Activated CD8-positive, alpha-beta memory T cell treated with anti-CD3 and anti-CD28 coated beads, Interleukin-2, amount 50 U/mL, for 24 hours (primary cell): Measurements from ENCODE around the gene DHFR.
"Not testable (repeated sequence)": the region's sequence is repeated elsewhere in the genome, so short reads cannot be mapped to it uniquely, and the experiment has no call there.

Experiments used
- DNase-seq: peaks from one replicate; pipeline ENCODE4 v3.0.0-alpha.2; 2020; ENCODE audit errors: extremely low read depth

The DHFR gene

DNA sequence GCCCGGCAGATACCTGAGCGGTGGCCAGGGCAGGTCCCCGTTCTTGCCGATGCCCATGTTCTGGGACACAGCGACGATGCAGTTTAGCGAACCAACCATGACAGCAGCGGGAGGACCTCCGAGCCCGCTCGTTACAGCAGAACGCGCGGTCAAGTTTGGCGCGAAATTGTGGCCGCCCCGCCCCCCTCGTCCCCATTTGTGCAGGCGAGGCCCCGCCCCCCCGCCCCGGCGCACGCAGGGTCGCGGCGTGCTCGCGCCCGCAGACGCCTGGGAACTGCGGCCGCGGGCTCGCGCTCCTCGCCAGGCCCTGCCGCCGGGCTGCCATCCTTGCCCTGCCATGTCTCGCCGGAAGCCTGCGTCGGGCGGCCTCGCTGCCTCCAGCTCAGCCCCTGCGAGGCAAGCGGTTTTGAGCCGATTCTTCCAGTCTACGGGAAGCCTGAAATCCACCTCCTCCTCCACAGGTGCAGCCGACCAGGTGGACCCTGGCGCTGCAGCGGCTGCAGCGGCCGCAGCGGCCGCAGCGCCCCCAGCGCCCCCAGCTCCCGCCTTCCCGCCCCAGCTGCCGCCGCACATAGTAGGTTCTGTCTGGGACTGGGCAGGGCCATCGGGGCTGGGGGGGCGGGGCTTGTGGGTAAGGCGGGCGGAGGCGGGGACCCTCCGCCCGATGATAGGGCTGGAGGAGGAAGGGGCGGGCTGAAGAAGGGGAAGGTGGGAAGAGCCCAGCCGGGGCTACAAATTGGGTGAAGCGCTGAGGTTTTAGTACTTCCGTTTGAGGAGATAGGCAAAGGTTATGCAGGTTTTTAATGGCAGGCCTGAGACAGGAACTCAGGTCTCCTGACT is at the start of gene DHFR, which contains the start of gene MSH3:
TSS of gene DHFR (minus strand) at position 593 of the 840 bp plus-strand sequence. CDS start at position 99, 494 bp downstream.
TSS of gene MSH3 (plus strand) at position 262 of the 840 bp plus-strand sequence. CDS start at position 338, 76 bp downstream.
- peak; percentile 75 for DNase-seq

DNA sequence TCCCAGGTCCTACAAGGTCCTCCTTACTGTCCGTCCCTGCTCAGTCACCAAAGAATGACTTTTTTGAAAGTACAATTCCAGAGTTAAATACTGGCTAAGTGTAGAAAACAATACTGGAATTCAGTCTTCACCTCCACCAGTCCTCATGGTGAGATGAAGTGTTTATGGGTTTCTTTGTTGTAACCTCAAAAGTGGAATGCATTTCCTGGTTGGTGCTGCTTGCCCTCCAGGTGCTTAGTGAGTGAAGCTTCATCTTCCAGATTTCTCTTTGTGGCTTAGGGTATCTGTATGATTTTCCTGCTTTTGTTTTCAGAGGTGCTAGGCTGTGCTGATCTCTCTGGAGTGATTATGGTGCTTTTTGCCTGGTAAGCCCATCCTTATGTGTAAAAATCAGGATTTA is 49.4 kb upstream of the DHFR start:
- DNase-seq: no peak

DNA sequence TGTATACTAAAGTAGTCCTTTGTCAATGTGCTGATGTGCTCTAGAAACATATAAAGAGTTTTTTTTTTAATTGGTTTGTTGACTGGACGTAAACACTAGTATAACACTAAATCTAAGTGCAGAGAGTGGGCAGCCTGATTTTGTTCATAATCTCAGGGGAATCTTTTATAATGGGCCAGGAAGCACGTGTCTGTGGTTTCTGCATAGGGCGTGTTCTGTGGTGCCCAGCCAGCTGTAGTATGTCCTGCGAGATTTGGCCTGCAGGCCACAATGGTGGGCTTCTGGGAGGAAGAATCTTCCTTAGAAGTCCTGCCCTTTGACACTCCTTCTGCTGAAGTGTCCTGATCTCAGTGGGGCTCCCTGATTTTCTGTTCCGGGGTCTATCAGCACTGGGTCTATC is 49.0 kb upstream of the DHFR start:
- no peak for DNase-seq

DNA sequence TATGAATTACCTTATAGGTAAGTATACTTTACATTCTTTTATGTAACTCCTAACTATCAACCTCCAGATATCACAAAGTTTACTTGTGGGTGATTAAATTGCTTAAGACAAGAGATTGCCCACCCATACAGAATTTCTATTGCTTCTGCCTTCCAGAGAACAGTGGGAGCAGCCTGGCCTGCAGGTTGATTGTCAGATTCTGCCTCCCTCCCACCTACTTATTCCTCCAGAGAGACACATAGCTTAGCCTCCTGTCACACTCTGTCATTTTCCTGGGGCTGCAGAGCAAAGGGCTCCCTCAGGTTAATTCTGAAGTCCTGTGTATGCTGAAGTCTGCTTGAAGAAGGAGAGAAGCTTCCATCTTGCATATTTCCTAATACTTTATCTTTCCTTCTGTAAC is 48.5 kb upstream of the DHFR start:
- no peak for DNase-seq

DNA sequence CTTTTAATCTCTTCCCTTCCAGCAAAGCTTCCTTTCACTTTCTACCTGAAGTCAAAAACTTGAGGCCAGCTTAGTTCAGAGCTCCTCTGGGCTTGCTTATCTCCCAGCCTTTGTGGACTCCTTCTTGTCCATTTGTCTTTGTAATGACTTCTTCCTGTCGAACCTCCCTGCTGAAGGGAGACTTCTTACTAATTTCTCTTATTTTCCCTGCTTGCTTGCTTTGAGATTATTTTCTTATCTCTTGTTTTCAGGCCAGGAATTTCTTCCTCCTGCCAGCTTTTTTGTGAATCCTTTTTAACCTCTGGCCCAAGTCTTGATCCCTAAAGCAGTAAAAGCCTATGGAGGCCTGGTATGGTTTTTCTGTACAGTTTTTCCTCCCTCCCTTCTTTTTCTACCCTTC is 46.8 kb upstream of the DHFR start:
- DNase-seq: no peak

DNA sequence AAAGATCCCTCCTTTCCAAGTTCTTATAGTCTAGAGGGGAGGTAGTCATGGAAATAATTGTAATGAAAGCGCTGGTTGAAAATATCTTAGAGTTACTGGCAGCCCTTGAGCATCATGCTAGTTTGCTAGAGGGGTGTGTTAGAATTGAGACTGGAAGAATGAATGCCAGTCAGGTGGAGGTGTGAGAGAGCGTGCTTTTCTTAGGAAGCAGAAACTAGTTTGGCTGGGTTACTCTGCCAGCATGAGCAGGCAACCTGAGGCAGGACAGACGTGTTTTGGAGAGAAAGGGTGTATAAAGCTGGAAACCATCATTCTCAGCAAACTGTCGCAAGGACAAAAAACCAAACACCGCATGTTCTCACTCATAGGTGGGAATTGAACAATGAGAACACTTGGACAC is 43.6 kb upstream of the DHFR start:
- no peak for DNase-seq

DNA sequence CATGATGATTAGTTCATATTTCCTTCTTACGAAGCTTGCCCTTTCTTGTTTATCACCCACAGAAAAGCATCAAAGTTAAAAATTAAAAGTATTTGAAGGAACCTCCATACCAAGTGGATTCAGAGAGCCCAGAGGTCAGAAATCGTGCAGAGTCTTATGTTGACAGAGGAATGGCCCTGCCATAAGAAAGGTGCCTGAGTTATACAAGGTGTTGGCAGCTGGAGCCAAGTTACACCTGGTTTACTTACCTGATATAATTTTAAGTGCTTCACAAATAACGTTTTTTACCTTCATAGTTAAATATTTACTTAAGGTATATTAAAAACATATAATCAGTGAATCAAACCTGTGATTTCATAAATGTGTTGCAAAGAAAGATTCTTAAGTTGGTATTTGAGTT is 42.3 kb upstream of the DHFR start:
- no peak for DNase-seq

DNA sequence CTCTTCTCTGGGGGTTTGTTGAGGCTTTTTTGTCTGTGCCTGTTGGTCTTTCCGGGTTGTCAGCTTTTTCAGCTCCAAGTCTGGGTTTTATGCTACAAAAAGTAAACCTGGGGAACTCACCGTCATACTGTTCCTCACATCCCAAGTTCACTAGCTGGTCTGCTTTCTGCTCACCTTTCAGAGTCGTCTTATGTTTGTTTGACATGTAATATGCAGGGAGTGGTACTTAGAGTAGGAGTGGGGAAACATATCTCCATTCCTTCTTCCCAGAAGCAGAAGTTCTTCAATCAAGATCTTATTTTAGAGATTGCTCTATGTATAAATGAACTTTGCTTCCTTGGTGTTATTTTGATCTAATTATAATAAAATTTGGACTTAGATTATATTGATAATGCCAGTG is 41.7 kb upstream of the DHFR start:
- no peak for DNase-seq

DNA sequence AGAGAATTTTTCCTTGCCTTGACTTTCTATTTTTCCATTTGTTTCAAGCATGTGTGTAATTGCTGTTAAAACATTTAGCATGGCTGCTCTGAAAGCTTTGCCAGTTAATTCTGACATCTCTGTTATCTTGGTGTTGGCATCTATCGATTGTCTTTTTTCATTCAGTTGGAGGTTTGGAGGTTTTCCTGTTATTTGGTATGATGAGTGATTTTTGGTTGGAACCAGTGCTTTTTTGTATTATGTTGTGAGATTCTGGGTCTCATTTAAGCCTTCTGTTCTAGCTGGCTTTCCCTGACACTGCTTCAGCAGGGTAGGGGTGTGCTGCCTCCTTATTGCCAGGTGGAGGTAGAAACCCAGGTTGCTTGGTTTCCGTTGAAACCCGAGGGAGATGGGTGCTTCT is 40.9 kb upstream of the DHFR start:
- DNase-seq: no peak

DNA sequence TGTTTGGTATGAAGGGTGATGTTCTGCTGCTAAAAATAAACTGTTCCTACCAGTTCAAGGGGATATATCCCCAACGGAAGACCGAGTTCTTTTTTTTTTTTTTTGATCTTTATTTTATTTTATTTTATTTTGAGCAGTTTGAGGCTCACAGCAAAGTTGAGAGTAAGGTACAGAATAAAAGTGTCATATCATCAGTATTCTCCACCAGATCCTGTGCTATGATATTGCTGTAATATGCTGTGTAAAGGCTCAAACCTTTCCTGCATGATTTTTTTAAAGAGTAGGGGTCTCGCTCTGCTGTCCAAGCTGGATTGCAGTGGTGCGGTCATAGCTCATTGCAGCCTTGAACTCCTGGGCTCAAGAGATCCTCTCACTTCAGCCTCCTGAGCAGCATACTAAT is 34.8 kb upstream of the DHFR start:
- no peak for DNase-seq

DNA sequence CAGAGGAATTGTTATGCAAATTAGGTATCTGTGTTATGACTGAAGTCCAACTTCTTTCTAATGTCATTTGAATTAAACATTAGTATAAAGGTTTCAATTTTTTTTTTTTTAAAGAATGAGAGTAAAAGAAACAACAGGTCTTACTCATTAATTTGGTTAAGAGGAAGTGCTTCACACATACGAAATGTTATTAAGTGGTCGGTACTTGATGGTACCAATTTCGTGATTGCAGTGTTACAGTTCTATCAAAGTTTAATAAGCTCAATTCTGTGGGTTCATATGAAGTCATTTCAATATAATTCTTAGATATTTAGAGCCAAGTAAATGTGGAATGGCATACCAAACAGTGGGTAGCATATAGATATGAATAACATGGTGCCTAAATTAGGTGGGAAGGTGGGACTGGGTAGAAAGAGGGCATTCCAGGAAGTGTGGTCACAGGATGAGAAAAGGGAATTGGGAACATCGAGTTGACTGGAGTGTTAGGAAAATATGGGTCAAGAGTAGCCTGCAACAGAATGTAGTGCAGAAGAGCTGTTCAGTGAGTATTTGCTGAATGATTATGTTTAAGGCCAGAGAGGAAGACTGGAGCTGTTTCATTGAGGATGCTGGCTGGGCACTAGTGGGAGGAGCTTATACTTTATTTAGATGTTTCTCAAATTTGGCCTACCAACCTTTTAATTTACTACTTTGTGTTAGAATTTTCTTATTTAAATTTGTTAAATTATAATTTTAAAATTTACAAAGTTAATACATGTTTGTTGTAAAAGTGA is 34.1 kb upstream of the DHFR start:
- DNase-seq: no peak

DNA sequence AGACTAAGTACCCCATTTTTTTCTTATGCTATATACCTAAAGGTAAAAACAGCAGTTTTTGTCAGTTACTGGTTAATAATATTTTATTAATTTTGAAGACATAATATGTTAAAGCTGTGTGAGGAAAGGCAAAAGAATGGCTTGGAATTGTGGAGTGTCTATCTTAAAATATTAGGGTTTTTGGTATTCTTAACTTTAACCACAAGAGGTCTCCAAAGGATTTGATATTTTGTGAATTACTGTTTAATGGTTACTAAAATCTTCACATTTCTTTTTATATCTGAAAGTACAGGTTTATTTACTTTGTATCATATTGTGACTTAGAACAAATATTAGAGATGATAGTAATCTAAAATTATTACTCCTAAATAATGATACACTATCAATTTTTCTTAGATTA is 32.0 kb upstream of the DHFR start:
- no peak for DNase-seq

DNA sequence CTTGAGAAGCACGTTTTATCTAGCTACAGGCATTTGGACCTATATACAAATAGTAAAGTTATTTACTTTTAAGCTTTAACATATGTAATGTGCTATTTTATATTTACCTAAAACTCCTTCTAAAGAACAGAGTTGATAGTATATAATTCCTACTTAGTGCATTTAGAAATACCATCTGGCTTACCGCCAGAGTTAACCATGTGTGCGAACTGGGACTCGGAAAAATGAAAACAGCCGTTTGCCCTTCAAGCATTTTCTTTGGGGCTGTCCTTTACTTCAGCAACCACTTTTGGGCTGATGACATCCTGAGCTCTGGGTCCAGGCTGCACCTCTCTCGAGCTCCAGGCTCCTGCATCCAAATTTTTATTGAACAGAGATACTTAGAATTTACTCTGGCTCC is 21.9 kb upstream of the DHFR start:
- DNase-seq: no peak

DNA sequence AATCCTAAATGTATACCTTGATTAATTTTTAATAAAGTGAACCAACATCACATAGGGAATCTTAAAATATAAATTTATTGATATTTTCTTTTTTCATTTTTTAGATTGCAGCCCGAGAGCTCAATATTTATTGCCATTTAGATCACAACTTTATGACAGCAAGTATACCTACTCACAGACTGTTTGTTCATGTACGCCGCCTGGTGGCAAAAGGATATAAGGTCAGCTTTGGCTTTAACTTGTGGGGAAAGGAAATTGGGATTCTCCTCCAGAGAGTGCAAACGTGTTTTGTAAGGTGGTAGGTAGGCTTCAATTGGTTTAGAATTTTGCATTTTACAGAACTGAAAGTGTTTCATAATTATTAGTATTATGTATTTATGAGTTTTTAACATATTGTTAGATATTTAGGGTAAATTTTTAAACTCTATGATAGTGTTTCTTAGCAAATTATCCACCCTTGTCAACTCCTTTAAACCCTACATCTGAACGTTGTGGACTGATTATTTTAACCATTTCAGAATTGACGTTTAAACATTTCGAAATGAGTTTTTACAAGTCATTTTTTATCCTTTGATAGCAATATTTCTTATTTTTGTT is 17.5 kb upstream of the DHFR start:
- peak; percentile 47 for DNase-seq

DNA sequence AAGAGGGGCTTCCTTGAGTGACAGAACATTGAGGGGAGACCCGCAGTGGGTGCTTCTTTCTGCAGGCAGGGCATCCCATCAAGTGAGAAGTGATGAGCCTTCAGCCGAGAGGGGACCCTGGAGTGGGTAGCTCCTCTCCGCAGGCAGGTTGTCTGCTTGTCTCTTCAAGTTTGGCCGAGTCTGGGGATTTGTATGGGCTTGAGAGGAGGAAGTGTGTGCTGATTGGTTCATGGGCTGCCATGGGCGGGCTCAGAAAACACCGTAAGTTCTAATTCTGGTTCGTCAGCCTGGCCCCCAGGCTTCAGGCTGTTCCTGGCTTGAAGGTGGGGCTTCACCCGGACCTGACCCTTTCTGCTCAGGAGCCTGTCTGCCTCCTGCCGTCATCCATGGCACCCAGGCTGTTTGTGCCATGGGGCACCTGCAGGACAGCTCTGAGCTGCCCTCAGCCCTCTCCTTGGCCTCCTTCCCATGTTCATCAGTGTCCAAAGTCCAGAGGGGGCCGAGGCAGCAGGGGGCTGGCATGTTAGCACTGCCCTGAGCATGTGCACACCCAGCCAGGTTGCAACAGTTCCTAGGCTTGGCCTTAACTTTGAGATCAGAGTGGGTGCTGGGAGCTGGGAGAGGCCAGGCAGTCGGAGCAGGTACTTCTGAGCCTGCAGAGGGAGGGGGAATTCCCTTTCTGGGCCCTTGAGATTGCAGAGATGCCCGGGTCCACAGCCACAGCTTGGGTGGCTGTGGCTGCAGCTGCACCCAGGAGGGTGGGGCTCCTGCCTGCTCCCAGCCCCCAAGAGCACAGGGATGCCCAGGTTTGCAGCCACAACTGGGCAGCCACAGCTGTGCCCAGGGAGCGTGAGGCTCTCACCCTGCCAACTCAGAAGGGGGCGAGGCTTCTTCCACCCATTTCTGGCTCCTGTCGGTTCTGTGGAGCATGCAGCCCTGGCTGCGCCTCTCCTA is 13.5 kb upstream of the DHFR start:
- no peak for DNase-seq

DNA sequence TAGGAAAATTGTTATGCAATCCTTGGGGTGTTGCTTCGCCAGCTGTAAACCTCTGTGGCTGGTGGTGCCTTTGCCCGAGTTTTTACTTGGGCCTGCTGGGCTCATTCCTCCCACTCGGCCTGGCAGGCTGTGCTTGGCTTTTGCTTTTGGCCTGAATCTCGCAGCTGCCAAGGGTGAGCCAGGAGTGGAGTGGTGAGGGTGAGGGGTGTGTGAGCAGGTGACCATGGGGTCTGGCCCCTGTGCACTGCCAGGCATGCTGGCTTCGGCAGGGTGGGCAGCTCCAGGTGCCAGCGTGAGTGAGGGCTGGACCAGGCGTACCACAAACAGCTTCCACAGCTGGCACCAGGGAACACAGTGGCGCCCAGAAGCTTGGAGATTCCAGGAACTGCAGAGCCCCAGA is 12.6 kb upstream of the DHFR start:
- no peak for DNase-seq

DNA sequence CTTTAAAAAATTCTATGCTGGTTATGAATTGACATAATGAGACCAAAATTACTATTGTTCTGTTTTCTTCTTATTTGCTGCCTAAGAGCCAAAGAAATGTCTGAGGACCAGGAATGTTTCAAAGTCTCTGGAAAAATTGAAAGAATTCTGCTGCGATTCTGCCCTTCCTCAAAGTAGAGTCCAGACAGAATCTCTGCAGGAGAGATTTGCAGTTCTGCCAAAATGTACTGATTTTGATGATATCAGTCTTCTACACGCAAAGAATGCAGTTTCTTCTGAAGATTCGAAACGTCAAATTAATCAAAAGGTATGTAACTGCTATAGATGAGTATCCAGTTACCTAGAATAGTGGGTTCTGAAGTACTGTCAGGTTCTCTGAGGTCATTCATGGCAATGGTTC is 10.3 kb upstream of the DHFR start:
- no peak for DNase-seq

DNA sequence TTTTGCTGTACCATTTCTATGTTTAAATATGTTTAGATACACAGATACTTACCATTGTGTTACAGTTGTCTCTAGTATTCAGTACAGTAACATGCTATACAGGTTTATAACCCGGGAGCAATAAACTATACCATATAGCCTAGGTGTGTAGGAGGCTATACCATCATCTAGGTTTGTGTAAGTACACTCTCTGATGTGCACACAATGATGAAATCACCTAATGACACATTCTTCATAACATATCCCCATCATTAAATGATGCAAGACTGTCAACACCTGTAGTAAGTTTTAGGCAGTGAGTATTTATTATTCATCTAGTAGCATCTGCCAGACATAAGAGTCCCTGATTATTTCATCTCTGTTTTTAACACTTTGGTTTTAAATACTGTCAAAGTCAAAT is 7.3 kb upstream of the DHFR start:
- DNase-seq: no peak

DNA sequence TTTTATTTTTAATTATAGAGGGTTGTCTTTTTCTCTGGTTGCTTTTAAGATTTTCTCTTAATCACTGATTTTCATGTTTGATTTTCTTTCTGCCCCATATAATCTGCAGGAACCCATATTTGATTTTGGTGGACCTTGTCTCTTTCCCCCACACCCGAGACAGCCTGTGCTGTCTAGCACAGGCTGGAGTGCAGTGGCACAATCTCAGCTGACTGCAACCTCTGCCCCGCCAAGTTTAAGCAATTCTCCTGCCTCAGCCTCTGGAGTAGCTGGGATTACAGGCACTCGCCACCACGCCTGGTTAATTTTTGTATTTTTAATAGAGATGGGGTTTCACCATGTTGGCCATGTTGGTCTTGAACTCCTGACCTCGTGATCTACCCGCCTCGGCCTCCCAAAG is 5.9 kb upstream of the DHFR start:
- DNase-seq: not testable (repeated sequence)

DNA sequence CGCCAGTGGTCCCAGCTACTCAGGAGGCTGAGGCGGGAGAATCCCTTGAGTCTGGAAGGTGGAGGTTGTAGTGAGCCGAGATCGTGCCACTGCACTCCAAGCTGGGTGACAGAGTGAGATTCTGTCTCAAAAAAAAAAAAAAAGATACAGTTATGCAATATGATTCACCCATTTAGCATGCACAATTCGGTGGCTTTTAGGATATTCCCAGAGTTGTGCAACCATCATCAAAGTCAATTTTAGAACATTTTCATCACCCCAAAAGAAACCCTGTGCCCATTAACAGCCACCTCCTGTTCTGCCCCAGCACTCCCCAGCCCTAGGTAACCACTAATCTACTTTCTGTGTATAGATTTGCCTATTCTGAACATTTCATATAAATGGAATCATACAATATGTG is 4.3 kb upstream of the DHFR start:
- no peak for DNase-seq

DNA sequence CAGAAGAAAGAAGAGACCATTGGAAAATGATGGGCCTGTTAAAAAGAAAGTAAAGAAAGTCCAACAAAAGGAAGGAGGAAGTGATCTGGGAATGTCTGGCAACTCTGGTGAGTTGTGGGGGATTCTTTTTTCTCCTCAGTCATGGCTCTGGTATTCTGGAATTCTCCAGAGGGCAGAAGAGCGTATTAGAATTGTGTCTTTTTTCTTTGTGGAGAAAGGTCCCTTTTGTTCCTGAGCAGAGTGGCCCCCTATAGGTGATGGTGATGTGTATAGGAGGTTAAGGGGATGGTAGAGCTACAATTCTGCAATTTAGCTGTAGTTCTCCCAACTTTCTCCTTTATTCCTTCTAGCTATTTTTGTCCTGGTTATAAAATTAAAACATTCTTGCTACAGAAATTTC is 1.6 kb upstream of the DHFR start:
- DNase-seq: no peak
